ES-I3 (cell line): ENCODE measurements around the gene IFNG-AS1.

Source experiments
- H3K36me3 ChIP-seq: 2 replicates; pipeline ENCODE4 v1.6.1; 2013; ENCODE audit warnings: mild to moderate bottlenecking, low read length, control low read depth, moderate library complexity; ENCODE audit not compliant: insufficient read depth
- H3K4me1 ChIP-seq: 2 replicates; pipeline ENCODE4 v1.6.1; 2013; ENCODE audit warnings: mild to moderate bottlenecking, control low read depth, low read length; ENCODE audit not compliant: insufficient read depth
- H3K9ac ChIP-seq: 2 replicates; pipeline ENCODE4 v1.6.1; 2013; ENCODE audit warnings: low read depth, mild to moderate bottlenecking, low read length, moderate library complexity
- H3K9me3 ChIP-seq: 2 replicates; pipeline ENCODE4 v1.6.1; 2013; ENCODE audit warnings: mild to moderate bottlenecking, low read length, moderate library complexity; ENCODE audit not compliant: control insufficient read depth, insufficient read depth

The IFNG-AS1 gene

DNA sequence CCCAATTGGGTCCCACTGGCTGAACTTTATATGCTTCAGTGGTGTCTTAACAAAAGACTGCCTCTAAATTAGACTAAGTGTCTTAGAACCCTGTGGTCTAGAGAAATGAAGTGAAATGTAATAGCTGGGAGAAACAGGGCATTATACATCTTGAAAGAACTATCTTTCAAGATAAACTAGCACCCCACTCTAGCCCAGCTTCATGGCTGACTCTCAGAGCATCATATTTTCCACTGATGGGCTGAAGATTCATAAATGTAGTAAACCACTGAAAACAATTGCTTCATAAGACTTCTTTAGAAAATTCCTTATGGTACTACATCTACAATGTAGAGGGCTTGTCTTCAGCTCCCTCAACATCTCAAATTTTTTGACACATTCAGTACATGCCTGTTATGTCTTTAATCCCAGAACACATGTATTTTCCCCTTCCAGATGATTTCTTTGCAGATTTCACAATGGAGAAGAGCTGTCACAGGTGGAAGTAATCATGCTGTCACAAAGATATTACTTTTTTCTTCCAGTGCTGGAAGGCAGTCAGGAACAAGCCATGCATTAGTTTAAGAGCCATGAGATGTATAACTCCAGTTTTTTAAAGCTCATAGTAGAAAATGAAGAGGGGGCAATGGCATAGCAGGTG lies 48.5 kb downstream of the IFNG-AS1 start:
- Histone ChIP-seq H3K4me1 (no peaks in the 10 kb centered on the region), H3K9me3 (no peaks in the 10 kb centered on the region), H3K36me3 (no peaks in the 10 kb centered on the region), H3K9ac (no peak overlapping the region)

DNA sequence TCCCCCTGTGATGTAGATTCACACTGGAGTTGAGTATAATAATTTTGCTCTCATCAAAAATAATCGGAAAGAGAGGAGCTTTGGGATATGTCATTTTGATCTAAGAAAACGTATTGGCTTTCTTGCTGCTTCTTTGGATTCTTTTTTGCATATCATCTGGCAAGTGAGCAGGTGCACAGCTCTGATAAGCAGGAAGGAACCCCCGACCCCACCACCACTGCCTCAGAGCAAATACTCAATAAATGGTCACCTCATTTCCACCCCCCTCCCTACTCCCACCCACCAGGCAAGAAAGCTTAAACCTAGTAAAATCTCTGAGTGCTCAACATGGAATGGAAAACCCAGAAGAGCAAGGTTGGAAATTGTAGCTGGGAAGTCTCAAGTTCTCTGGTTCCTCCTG lies 49.4 kb downstream of the IFNG-AS1 start:
- Histone ChIP-seq H3K36me3 (no peaks in the 10 kb centered on the region), H3K9me3 (no peaks in the 10 kb centered on the region), H3K4me1 (no peaks in the 10 kb centered on the region), H3K9ac (no peak overlapping the region)

DNA sequence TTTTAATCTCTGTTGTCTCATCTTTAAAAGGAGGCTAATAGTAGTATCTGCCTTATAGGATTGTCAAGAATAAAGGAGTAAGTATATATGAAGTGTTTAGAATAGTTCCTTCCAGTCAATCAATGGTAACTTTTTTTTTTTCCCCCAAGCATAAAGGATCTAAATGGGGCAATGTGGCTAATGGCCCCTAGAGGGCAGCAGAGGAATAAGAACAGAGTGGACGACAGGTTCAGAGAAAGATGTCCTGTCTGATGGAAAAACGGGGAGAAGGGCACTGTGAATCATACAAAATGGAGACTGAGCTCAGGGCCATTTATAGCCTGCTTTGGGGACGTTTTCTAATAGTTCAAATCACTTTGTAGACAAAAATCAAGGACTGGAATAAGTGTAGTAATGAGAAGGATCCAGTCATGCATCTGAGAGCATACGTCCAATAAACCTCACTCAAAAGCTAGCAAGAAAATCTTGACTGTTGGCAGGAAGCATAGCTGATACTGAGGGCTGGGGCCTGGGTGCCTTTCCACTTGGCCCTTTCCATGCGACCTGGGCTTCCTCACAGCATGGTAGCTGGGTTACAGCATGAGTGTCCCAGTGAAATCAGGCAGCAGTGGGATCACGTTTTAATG lies 51.3 kb downstream of the IFNG-AS1 start:
- Histone ChIP-seq H3K9ac (no peak overlapping the region), H3K4me1 (no peaks in the 10 kb centered on the region), H3K36me3 (no peaks in the 10 kb centered on the region), H3K9me3 (no peaks in the 10 kb centered on the region)

DNA sequence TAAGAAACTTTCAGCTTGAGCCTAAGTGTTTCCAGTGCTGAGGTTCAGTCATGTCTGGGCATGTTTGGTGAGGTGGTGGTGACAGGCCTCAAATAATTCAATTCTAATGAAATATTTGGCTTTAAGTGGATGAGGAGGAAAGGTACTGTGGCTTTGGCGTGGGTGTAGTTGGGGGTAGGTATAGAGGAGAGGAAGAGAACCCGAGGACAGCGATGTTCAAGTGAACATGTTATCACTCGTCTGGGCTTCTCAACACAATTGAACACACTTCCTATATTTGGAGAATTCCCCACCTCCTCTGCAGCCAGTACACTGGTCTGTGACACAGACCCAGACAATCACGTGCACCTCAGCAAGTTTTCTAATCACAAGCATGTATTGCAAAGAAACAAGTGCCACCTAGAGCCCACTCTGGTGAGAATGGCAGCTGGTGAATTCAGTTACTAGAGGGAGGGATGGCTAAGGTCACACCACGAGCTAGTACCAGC lies 53.0 kb downstream of the IFNG-AS1 start:
- H3K4me1 ChIP-seq = no peaks in the 10 kb centered on the region
- H3K9me3 ChIP-seq = no peaks in the 10 kb centered on the region
- H3K9ac ChIP-seq = no peak overlapping the region
- H3K36me3 ChIP-seq = no peaks in the 10 kb centered on the region

DNA sequence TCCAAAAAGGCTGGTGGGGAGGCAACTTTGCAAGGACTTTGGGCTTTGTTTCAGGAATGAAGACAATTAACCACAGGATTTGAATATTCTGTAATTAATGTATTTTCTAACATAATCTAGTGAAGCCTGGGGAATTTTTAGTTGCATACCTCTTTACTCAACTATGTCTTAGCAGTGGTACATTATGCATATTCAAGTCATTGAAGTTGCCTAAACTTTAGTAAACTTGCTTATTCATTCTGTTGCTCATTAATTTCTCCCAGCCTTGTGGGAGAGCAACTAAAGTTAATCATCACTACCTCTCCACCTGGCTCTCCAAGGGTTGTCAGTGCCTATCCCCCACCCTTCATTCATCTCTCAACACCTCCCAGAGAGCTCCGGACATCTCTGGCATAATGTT lies 54.2 kb downstream of the IFNG-AS1 start:
- Histone ChIP-seq H3K4me1 (no peaks in the 10 kb centered on the region), H3K9ac (no peak overlapping the region), H3K36me3 (no peaks in the 10 kb centered on the region), H3K9me3 (no peaks in the 10 kb centered on the region)

DNA sequence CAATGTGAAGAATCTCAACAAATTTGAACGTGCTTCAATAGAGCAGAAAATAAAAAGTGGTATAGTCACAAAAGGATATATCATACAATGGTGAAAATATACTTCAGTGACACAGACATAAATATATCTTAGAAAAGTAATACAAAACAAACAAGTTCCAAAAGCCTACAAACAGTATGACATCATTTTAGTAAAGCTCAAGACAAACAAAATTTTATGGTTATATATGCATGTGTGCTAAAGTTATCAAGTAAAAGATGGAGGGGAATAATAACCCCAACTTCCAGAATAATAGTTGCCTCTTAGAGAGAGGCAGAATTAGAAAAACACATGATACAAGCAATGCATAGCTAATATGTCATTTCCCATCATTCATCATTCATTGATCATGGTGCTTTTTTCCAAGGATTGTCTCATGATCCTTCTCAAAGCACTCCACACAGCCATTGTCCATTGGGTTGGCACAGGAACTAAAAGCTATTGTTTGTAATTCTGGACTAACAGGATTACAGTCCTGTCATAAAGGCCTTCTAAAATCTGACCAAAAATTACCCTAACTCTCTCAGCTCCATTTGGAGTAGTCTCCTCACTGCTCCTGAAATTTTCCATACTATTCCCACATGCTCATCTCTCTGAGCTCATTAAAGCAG lies 59.5 kb downstream of the IFNG-AS1 start:
- H3K4me1 ChIP-seq = no peaks in the 10 kb centered on the region
- no peaks in the 10 kb centered on the region for H3K36me3 ChIP-seq
- H3K9me3 ChIP-seq = no peaks in the 10 kb centered on the region; the same call in 1 of the 2 replicates
- no peak overlapping the region for H3K9ac ChIP-seq

DNA sequence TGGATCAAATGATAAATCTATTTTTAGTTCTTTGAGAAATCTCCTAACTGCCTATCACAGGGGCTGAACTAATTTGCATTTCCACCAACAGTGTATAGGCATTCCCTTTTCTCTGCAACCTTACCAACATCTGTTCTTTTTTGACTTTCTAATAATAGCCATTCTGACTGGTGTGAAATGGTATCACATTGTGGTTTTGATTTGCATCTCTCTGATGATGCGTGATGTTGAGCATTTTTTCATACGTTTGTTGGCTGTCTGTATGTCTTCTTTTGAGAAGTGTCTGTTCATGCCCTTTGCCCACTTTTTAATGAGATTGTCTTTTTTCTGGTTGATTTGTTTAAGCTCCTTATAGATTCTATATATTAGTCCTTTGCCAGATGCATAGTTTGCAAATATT lies 67.1 kb downstream of the IFNG-AS1 start:
- Histone ChIP-seq H3K4me1 (no peaks in the 10 kb centered on the region), H3K36me3 (no peaks in the 10 kb centered on the region), H3K9ac (no peak overlapping the region), H3K9me3 (0 out of 2 replicates have a peak, but pooled peaks cover 3% of the 10 kb centered on the region)

DNA sequence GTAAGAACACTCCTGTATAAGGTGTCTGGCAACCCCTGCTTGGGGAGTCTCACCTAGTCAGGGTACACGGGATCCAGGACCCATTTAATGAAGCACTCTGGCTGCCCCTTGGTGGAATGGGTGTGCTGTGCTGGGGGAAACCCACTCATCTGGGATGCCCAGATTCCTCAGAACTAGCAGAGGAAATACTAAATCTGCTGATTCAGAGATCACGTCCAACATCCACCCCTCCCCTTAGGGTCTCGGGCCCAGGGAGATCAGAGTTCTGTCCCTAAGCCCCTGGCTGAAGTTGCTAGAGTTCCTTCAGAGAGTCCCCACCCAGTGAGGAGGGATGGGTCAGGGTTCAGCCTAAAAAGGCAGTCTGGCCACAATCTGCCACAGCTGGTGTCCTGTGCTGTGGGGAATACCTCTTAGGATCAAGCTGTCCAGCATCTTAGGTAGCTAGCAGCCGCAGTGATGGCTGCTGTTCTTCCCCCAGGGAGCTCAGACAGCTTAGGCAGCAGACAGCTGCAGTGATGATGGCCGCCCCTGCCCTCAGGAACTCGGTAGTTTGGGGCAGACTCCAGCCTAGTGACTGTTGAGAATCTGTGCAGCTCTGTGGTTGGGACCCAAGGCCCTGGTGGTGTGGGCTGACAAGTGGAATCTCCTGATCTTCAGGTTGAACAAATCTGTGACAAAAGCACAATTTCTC lies 74.8 kb downstream of the IFNG-AS1 start:
- H3K9ac ChIP-seq = no peak overlapping the region
- H3K9me3 ChIP-seq = peaks cover 2% of the 10 kb centered on the region; the same call in 1 of the 2 replicates
- no peaks in the 10 kb centered on the region for H3K36me3 ChIP-seq
- no peaks in the 10 kb centered on the region for H3K4me1 ChIP-seq

DNA sequence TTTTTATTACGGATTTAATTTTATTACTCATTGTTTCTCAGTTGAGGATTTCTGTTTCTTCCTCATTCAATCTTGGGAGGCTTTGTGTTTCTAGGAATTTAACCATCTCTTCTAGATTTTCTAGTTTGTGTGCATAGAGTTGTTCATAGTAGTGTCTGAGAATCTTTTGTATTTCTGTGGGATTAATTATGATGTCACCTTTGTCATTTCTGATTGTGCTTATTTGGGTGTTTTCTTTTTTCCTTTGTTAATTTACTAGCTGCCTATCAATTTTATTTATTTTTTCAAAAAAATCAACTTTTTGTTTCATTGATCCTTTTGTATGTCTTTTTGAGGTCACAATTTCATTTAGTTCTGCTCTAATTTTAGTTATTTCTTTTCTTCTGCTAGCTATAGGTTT lies 75.9 kb downstream of the IFNG-AS1 start:
- Histone ChIP-seq H3K9me3 (peaks cover 2% of the 10 kb centered on the region; the same call in 1 of the 2 replicates), H3K9ac (no peak overlapping the region), H3K36me3 (no peaks in the 10 kb centered on the region), H3K4me1 (no peaks in the 10 kb centered on the region)

DNA sequence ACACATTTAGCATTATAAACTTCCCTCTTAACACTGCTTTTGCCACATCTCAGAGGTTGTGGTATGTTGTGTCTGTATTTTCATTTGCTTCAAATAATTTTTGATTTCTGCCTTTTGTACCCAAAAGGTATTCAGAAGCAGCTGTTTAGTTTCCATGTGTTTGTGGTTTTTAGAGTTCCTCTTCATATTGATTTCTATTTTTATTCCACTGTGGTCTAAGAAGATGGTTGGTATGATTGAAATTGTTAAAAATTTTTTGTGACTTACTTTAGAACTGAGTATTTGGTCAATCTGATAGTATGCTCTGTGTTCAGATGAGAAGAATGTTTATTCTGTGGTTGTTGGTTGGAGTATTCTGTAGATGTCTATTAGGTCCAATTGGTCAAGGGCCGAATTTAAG lies 76.4 kb downstream of the IFNG-AS1 start:
- Histone ChIP-seq H3K9ac (no peak overlapping the region), H3K36me3 (no peaks in the 10 kb centered on the region), H3K9me3 (peaks cover 2% of the 10 kb centered on the region; the same call in 1 of the 2 replicates), H3K4me1 (no peaks in the 10 kb centered on the region)

DNA sequence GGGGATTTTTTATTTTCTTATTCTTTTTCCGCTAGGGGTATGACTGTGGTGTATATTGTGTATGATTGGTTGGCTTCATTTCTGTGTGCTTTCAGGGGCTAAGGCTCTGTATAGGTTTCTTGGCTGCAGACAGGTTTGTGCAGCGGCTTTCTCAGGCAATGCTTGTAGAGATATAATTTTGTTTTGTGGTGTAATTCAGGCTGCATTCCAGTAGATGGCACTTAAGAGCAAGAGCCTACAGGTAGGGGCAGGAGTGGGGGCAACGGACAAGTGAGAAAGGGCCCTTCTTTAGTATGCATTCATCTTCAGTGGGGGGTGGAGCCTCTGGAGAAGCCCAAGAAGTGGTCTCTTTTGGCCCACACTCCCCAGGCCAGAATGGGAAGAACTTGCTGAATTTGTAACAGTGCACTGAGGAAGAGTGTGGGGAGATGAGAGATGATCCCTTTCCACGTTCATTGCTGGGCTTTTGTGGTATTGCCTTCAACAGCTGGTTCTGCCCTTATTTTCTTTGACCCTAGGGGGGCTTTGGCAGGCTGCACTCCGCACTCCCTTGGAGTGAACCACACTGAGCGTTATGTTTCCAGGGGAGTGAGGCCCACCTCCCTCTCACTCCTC lies 78.6 kb downstream of the IFNG-AS1 start:
- Histone ChIP-seq H3K4me1 (no peaks in the 10 kb centered on the region), H3K9me3 (peaks cover 2% of the 10 kb centered on the region; the same call in 1 of the 2 replicates), H3K9ac (no peak overlapping the region), H3K36me3 (no peaks in the 10 kb centered on the region)

DNA sequence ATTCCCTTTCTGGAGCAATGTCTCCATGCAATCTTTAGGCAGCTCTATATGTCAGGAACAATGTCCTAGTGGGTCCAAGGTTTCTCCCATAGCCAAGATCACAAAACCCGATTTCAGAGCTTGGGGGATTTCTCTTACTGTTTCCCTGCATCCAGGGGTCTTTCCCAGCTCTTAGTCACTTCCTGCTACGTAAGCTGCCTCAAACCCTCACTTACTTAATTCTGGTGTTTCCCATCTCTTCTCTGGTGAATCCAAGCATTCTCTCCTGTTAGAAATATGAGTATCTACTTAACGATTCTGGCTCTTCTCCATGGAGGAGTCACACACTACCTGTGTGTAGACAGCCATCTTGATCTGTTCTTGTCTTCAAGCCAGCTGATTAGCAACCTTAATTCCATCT lies 80.0 kb downstream of the IFNG-AS1 start:
- no peak overlapping the region for H3K9ac ChIP-seq
- peaks cover 2% of the 10 kb centered on the region; the same call in 1 of the 2 replicates for H3K9me3 ChIP-seq
- H3K36me3 ChIP-seq = no peaks in the 10 kb centered on the region
- H3K4me1 ChIP-seq = 0 out of 2 replicates have a peak, but pooled peaks cover 2% of the 10 kb centered on the region
